Dermis microvascular lymphatic vessel endothelial cell (primary cell): ENCODE data around the gene CPB1. TPM values are rescaled to one million over a fixed set of nuclear protein-coding genes. Genes with fewer than 3 reads are reported as not detected.
"Not testable (repeated sequence)": the region's sequence is repeated elsewhere in the genome, so short reads cannot be mapped to it uniquely, and the experiment has no call there.

Source experiments
- DNase-seq, 2 donors: peaks; one replicate each; pipeline versions ENCODE4 v3.0.0 to v3.0.0-alpha.2; 2010; ENCODE audit warnings: low read depth in 2 of 2
- total RNA-seq: library from RNA; depleted of rRNA; stranded (reverse); fragments of >200 nt; gene quantifications from 2 replicates; pipeline ENCODE4 v1.2.1, GENCODE V29; 2014

Gene CPB1
- total RNA-seq: not detected in 2 replicates

GRCh38 chr3:148827585-148827984 is at the start of gene CPB1:
Gene CPB1 (plus strand): TSS chr3:148827811. CDS start chr3:148827824, 13 bp downstream.
- no peak for DNase-seq

DNA sequence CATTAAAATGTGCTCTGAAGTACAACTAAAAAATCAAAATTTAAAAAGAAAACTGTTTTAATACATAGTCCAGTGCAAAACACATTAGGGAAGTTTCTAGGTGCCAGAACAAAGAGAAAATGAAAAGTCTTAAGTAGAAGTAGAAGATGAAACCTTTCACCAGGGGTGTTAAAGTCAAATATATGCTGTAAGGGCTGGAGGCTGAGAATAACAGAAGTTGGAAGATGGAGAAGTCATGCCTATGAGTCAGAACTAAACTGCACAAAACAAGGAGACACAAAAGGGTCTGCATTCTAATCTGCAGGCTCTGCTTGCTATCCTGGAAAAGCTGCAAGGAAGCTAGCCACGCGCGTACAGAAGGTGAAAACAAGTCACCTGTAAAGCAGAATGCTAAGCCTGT is 48.7 kb upstream of the CPB1 start:
- no peak for DNase-seq

GRCh38 chr3:148785026-148785425 is 42.6 kb upstream of the CPB1 start:
- not testable (repeated sequence) for DNase-seq

GRCh38 chr3:148786159-148786558 is 41.5 kb upstream of the CPB1 start:
- not testable (repeated sequence) for DNase-seq

- DNase-seq: peak in 1 of 2 donors; percentile 3
Measured at GRCh38 chr3:148789146-148789545, 38.5 kb upstream of the CPB1 start.

GRCh38 chr3:148789906-148790305 is 37.7 kb upstream of the CPB1 start:
- no peak for DNase-seq

- DNase-seq: no peak
Measured at GRCh38 chr3:148790370-148790769, 37.2 kb upstream of the CPB1 start.

DNA sequence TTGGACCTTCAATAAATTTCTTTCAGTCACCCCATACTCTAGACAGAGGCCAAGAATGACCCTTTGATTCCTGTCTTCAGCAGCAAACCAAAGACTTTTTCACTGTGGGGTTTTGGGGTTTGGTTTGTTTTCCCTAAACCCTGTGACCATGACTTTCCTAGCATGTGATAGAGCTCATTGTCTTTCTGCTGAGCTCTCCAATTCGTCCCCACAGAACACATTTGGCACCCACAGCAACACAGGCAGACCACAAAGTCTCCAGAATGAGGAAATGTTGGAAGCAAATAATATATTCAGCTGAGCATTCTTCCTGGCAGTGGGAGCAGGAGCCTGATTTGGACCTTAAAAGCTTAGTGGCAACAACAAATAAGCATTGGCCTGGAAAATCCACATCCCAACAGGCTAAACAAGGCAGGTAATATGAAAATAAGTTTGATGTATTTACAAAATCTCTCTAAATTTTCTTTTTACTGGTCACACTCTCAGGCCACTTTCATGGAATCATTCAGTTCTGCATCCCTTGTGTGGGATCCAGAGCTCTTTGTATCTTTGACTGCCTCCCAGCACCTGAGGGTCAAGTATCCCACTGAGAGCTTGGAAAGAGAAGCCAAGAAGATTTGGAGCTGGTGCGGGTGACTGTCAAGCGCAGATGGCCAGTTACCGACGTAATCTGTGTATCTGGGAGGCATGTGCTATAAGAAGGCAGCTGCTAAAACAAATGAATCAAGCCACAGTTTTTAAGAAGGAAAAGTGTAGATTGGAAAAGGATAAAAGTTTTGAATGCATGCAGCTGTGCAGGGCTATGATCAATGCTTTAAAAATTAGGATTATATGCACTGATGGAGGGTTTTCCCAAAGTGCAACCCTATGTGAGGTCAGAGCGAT is 36.5 kb upstream of the CPB1 start:
- no peak for DNase-seq

DNA sequence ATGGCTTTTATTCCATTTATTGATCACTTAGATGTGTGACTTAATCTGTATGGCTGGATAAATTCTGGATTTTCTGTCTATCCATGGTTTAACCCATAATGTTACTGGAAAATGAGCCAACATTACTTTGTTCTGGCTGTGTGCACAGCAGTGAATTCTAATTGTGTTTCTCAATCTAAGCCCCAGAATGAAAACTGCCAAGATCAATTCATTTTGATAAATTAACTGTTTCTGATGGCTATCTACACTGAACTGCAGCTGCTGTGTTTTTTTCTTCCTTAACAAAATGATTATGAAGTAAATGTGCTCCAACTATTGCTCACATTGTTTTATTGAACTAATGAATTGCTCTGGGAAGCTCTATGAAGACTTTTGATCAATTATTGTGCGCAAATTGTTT is 35.7 kb upstream of the CPB1 start:
- no peak for DNase-seq

DNA sequence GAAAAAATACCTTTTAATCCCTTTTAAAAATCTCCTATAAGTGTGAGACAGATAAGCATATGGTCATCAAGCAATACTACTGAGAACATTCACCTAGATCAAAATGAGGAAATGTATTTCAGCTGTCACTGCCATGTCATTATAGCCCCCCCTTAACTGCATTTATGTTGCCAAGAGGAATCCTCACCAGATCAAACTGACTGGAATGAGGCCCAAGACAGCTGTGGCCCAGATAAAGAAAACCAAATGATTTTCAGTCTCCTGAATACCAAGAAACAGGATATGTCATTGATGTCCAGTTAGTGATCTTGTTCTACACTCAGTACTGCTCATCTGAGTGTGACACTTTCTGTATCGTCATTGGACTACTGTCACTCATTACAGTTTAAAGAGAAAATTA is 35.1 kb upstream of the CPB1 start:
- no peak for DNase-seq

DNA sequence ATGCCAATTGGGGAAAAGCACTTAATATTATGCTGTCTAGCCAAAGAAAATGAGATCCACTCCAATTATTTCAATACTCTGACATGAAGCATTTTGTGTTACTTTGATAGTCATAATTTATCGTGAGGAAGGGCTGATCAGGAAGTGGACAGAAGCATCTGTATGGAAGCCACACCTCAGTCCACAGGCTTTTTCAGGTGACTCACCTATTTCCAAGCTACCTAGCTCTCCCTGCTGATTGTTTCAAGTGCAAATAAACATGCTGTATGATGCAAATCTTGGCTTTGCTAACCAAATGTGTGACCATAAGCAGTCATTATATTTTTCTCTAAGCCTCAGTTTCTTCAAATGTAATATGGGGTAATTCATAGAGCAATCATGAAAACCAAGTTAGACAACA is 30.8 kb upstream of the CPB1 start:
- DNase-seq: no peak

DNA sequence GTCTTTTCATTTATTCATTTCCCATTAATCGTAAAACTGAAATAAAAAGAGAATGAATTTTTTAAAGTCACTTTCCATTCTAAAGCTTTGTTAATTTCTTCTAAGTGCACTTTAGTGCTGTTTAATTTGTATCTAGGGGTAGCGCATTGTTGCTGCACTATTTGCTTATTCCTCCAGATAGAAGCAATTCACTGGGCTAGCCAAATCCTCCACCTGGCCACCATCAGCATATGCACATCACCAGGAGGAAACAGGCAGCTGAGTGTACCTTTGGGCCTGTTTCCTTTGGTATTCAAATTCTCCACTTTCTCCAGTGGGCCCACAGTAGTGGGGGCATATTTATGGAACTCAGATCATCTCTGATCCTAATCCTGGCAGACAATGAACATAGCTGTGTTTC is 29.8 kb upstream of the CPB1 start:
- no peak for DNase-seq

- no peak for DNase-seq
Measured at GRCh38 chr3:148800414-148800813, 27.2 kb upstream of the CPB1 start.

DNA sequence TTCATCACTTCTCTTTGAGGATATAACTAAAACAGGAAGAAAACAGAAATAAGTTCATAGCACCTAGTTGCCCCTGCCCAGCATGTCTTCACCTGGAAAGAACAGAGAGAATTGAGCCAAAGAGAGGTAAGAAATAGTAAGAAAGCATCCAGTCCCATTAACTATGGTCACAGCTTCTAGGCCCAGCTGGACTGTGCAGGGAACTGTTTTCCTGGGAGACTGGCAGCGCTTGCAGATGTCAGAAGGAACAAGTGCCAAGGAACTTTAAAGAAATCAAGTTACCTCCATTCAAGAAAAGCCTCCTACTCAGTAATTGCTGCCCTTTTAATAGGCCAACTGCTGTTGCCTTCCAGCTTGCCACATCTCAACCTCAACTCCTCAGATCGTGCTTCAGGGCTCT is 17.8 kb upstream of the CPB1 start:
- no peak for DNase-seq

GRCh38 chr3:148815316-148816110 is 12.1 kb upstream of the CPB1 start:
- no peak for DNase-seq

GRCh38 chr3:148816427-148816826 is 11.2 kb upstream of the CPB1 start:
- no peak for DNase-seq

DNA sequence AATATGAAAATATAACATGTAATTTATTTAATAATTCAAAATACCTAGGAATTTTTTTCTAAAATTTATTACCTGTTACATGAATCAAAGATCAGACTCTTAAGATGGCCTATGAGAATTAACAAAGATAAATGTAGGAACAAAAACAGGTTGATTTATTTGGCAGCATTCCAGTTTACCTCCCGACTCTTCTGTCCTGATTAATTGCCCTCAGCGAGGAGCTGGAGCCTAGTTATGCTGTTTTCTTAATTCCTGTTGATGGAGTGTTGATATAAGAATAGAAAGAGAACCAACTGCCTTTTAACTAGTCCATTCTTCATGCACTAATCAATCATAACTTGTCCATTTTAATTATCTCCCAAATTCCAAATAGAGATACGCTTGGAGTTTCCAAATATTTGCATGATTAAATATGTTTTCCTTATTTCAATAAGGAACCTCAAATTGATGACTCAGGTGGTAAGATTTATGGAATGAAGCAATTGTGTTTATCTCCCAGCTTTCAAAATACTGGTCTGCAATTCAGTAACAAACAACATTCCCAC is 10.6 kb upstream of the CPB1 start:
- no peak for DNase-seq

- DNase-seq: no peak
Measured at GRCh38 chr3:148820361-148821245, 7.0 kb upstream of the CPB1 start.

DNA sequence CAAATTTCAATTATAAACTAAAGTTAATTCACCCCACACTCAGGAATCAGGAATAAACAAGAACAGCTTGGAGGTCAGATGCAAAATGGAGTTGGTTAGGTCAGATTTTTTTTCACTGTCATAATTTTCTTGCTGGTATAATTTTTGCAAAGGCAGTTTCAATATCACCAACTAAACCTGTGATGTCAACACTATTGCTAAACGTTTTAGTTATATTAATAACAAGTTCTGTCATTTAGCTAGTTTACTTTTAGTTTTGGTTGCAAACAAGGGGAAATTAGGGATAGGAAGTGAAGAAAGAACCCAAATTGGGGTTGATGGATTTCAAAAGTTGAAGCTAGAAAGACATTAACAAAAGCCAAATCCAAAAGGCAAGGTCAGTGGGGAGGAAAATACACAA is 4.6 kb upstream of the CPB1 start:
- DNase-seq: no peak

DNA sequence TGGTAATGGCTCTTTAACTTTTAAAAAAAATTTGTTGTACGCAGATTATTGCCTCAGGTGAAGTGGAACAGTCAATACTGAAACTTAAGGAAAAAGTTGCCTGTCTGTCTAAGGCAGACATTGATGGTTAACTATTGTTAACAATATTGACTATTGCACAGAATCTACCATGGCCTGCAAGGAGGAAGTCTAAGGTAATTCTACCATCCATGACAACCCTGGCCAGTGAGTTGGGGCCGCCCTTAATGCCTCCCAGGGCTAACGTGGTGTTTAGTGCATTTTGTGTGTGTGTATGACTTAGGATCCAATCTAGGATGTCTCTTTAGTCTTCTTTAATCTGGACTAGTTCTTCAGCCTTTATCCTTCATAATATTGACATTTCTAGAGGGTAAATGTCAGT is 2.1 kb upstream of the CPB1 start:
- no peak for DNase-seq

- no peak for DNase-seq
Measured at GRCh38 chr3:148828136-148828690, 602 bp downstream of the CPB1 start.
